ENCODE measurements around the gene COX6B2. TPM values are rescaled to one million over a fixed set of nuclear protein-coding genes. Genes with fewer than 3 reads are reported as not detected.
A peak's percentile ranks its signal among the peaks of the same experiment; 100 is the strongest.

Gene COX6B2
- total RNA-seq, 1 donor from 2014 or later: 0.87 TPM

DNA sequence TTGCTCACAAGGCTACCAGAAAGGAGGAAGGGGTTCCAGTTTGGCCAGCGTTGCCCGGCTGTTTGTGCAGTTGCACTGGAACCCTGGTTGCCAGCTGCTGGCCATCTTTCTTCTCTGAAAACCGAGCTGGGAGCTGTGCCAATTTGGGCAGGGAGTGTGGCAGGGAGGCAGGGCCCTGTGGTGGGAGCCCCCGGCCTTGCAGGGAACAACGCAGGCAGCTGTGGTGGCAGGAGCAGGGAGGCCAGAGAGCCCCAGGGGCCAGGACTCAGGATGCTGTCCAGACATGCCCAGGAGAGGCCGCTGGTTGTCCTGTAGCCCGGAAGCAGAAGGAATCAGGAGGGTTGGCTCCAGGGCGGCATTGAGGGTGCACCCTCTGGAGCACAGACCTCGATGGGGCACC, 10.1 kb downstream of the COX6B2 start:
- TF ChIP-seq, protein P1, sequence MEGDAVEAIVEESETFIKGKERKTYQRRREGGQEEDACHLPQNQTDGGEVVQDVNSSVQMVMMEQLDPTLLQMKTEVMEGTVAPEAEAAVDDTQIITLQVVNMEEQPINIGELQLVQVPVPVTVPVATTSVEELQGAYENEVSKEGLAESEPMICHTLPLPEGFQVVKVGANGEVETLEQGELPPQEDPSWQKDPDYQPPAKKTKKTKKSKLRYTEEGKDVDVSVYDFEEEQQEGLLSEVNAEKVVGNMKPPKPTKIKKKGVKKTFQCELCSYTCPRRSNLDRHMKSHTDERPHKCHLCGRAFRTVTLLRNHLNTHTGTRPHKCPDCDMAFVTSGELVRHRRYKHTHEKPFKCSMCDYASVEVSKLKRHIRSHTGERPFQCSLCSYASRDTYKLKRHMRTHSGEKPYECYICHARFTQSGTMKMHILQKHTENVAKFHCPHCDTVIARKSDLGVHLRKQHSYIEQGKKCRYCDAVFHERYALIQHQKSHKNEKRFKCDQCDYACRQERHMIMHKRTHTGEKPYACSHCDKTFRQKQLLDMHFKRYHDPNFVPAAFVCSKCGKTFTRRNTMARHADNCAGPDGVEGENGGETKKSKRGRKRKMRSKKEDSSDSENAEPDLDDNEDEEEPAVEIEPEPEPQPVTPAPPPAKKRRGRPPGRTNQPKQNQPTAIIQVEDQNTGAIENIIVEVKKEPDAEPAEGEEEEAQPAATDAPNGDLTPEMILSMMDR (conservative IDR thresholded peaks at IDR 0.05): no peak
- Mint-ChIP-seq H3K9me3 (no peaks in the 10 kb centered on the region), H3K36me3 (peaks cover 4% of the 10 kb centered on the region), H3K27ac (no peak overlapping the region), H3K4me3 (no peak overlapping the region), H3K4me1 (ENCODE audit: unreplicated experiment) (peaks cover 18% of the 10 kb centered on the region), H3K27me3 (no peaks in the 10 kb centered on the region)
- no peak for DNase-seq (ENCODE audit: extremely low spot score, unreplicated experiment)

DNA sequence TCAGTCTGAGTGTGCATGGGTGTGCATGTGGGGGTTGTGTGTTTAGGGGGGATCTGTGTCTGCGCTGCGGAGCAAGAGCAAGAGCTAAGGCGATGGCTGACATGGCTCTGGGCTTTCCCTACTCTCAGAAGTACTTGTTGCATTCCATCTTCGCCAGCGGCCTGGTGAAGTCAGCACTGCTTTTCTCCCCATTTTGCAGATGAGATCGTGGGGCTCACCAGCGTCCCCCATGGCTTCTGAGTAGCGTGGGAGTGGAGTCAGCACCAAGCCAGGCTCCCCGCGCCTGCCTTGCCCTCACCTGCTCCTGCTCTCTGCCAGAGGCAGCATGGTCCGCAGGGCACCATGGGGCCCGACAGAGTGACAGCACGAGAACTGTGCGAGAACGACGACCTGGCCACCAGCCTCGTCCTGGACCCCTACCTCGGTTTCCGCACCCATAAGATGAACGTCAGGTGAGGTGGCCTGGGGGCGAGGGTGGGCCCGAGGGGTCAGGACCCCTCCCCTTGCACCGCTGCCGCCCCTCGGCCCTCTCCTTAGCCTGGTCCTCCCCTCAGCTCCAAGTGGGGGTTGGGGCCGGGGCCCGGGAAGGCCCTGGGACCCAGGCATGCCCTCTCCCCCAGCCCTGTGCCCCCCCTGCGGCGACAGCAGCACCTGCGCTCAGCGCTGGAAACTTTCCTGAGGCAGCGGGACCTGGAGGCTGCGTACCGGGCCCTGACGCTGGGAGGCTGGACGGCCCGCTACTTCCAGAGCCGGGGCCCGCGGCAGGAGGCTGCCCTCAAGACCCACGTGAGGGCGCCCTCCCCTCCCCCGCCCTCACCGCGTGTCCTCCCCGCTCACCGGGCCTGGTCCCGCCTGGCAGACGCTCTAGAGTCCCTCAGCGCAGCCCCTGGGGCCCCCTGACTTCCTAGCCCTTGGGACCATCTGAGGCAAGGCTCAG, 12.7 kb downstream of the COX6B2 start:
- peaks cover 3% of the 10 kb centered on the region for H3K27me3 Mint-ChIP-seq
- H3K4me1 Mint-ChIP-seq (ENCODE audit: unreplicated experiment): peaks cover 19% of the 10 kb centered on the region
- peaks cover 4% of the 10 kb centered on the region for H3K36me3 Mint-ChIP-seq
- peak overlapping the region; percentile 62 for H3K27ac Mint-ChIP-seq
- no peaks in the 10 kb centered on the region for H3K9me3 Mint-ChIP-seq
- peak overlapping the region; percentile 85 for H3K4me3 Mint-ChIP-seq
- no peak for DNase-seq (ENCODE audit: extremely low spot score, unreplicated experiment)
- TF ChIP-seq, protein P1 (conservative IDR thresholded peaks at IDR 0.05): no peak

DNA sequence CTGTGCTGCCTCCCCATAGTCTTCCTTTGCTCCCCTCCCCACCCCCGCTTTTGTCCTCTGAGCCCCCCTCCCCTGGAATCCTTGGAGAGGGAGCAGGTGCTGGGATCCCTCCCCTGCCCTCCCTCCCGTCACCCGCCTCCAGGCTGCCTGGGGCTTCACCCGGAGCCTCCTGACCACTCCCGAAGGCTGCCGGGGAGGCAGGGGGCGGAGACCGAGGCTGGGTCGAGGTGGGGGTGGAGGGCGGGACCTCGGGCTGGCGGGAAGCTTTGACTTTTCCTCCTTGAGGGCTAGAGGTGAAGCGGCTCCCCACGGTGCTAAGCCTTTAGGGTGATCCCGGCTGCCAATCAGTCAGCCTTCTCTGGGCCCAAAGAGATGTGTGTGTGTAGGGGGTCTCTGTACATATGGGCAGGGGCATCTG, 13.3 kb downstream of the COX6B2 start:
- DNase-seq (ENCODE audit: extremely low spot score, unreplicated experiment): no peak
- Mint-ChIP-seq H3K36me3 (peaks cover 4% of the 10 kb centered on the region), H3K27ac (peak overlapping the region; percentile 68)

DNA sequence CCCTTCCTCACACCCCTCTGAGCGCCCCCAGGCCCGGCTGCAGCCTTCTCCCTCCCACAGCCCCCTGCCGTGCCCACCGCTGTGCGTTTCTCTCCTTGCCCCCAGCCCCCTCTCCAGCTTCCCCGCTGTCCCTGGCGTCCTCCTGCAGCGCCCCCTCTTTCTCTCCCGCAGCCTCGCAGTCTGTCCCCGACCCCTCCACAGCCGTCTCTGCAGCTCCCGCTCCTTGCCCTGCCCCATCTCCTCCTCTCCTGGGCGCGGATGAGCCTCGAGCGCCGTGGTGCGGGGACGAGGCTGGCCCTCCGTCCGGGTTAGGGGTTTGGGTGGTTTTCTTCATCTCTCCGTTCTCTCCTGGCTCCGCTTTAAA, 13.8 kb downstream of the COX6B2 start:
- Mint-ChIP-seq H3K36me3 (peaks cover 4% of the 10 kb centered on the region), H3K27me3 (peaks cover 3% of the 10 kb centered on the region), H3K9me3 (no peaks in the 10 kb centered on the region), H3K27ac (peak overlapping the region; percentile 68), H3K4me3 (peak overlapping the region; percentile 88), H3K4me1 (ENCODE audit: unreplicated experiment) (peaks cover 19% of the 10 kb centered on the region)
- TF ChIP-seq, protein P1 (conservative IDR thresholded peaks at IDR 0.05): no peak
- no peak for DNase-seq (ENCODE audit: extremely low spot score, unreplicated experiment)

More for the DNA sequence above, 13.3 kb downstream of the COX6B2 start:
- peaks cover 3% of the 10 kb centered on the region for H3K27me3 Mint-ChIP-seq
- no peaks in the 10 kb centered on the region for H3K9me3 Mint-ChIP-seq
- peak overlapping the region; percentile 88 for H3K4me3 Mint-ChIP-seq
- TF ChIP-seq, protein P1 (conservative IDR thresholded peaks at IDR 0.05): no peak
- H3K4me1 Mint-ChIP-seq (ENCODE audit: unreplicated experiment): peaks cover 19% of the 10 kb centered on the region

DNA sequence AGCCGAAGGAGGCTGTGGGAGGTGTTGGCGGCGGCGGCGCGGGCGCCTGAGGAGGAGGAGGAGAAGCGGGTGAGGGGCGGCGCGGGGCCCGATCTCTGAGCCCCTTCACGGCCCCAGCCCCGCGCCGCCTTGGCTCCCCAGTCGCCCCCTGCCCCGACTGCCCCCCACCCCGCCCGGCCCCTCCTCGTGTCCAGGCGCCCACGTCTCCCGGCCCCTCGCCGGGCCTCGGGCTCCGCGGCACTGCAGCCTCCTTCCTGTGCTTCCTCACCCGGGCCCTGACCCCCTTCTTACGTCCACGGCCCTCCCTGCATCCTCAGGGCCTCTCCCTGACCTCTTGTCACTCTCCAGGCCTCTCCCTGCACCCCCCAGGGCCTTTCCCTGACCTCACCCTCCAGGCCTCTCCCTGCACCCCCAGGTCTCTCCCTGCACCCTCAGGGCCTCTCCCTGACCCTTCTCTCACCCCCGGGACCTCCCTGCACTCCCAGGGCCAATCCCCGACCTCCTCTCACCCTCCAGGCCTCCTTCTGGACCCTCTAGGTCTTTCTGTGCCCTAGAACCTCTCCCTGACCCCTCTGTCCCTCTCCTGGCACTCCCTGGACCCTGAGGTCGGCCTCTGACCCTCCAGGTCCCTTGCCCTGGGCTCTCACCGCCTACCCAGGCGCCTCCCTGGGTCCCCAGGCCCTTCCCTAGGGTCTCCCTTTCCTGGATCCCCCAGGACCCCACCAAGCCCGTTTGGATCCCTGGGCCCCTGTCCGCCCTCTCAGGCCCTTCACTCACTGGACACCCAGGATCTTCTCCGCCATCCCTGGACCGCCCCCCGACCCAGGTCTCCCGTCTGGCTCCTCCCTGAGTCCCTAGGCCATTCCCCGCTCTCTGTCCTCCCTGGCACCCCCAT, 14.4 kb downstream of the COX6B2 start:
- Mint-ChIP-seq H3K4me3 (peak overlapping the region; percentile 100), H3K4me1 (ENCODE audit: unreplicated experiment) (peaks cover 13% of the 10 kb centered on the region), H3K27me3 (peaks cover 3% of the 10 kb centered on the region), H3K27ac (peak overlapping the region; percentile 100), H3K36me3 (peaks cover 4% of the 10 kb centered on the region), H3K9me3 (no peaks in the 10 kb centered on the region)
- TF ChIP-seq, protein P1 (conservative IDR thresholded peaks at IDR 0.05): no peak
- no peak for DNase-seq (ENCODE audit: extremely low spot score, unreplicated experiment)

Data from type B pancreatic cell (in vitro differentiated cells).